ENCODE data around the gene SLC39A7.

The SLC39A7 gene

DNA sequence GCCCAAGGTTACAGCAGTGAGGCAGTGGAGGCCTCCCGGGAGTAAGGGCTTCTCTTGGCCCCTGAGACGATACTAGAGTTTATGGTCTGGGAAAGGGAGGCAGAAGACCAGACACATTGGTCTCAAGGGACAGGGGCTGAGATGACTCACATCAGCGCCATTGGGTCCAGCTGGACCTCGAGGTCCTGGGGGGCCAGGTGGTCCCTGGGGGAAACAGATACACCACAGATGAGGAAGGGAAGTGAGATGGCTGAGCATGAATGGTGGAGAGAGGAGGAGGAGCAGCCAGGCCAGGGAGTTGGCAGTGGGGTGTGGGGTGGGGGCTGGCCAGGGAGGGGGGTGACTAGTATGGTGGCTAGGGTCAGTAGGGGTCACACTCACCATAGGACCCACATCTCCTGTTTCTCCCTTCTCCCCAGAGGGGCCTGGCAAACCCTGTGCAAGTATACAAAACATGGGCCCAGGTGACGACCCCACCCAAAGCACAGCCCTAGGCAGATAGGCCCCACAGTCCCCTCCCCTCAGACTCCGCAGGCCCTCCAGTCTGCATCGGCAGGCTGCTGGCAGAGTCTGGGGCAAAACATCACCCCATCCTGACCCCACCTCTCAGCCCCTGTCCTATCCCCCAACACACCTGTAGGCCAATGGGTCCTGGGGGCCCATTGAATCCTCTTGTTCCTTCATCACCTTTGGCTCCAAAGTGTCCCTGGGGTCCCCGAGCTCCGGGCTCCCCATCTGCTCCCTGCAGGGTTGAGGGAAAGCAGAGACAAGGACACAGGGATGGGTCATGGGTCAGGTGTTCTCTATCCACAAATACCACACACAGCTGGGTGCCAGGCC lies 30.3 kb upstream of the SLC39A7 start:
- no peak for DNase-seq

DNA sequence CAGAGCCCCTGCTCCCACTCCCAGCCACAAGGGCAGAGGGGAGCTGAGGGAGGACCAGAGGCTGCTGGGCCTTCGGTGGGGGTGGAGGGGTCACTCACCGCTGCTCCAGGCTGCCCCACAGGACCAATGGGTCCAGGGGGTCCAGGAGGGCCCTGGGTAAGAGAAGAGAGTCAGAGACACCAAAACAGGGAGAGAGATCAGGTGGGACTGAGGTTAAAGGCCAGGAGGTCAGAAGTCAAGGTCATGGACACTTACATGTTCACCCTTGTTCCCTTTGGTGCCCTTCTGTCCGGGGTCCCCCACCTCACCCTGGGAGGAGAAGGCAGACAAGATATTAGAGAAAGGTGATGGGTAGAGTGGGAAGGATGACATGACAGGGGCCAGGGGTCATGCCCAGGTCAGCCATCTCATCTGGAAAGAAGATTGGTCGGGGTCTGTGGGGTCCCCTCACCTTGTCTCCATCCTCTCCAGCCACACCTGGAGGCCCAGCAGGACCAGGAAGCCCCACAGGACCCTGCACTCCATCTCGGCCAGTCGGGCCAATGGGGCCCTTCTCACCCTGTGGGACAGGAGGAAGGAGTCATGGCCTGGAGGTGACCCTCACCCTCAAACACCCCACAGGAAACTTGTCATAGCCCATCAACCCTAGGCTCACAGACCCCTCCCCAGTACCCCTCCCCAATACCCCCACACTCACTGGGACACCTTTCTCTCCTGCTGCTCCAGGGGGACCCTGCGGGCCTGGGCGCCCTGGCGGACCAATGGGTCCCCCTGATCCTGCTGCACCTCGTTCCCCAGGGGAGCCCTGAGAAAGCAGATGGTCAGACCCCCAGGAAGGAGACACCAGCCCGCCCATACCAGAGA lies 29.4 kb upstream of the SLC39A7 start:
- no peak for DNase-seq

DNA sequence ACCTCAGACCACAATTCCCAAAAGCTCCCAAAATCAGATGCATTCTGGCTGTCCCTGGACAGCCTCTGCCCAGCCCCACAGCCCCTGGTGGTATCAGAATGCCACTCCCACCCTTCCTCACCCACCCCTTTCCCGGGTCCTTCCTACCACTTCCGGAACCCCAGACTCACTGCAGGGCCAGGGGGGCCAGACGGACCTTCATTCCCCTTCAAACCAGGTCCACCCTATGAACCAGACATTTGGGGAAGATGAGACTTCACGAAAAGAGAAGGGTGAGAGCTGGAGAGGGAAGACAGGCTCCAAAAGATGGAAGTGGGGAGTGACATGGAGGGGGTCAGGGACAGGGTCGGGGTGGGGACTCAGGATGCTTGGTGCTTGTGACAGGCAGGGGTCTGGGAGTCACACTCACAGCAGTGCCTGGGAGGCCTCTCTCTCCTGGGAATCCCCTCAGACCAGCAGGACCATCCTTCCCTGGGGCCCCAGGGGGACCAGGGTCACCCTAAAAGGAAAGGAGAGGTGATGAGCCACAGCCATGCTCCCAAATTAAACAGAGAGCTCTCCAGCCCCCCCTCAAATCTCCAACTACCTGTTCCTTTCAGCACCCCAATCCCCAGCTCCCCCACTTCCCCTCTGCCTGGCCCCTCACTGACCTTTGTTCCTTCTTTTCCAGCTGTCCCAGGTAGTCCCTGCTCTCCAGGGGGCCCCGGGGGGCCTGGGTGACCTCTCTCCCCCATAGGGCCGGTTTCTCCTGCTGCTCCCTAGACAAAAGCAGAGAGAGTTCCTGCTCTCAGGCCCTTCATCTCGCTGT lies 28.6 kb upstream of the SLC39A7 start:
- no peak for DNase-seq

DNA sequence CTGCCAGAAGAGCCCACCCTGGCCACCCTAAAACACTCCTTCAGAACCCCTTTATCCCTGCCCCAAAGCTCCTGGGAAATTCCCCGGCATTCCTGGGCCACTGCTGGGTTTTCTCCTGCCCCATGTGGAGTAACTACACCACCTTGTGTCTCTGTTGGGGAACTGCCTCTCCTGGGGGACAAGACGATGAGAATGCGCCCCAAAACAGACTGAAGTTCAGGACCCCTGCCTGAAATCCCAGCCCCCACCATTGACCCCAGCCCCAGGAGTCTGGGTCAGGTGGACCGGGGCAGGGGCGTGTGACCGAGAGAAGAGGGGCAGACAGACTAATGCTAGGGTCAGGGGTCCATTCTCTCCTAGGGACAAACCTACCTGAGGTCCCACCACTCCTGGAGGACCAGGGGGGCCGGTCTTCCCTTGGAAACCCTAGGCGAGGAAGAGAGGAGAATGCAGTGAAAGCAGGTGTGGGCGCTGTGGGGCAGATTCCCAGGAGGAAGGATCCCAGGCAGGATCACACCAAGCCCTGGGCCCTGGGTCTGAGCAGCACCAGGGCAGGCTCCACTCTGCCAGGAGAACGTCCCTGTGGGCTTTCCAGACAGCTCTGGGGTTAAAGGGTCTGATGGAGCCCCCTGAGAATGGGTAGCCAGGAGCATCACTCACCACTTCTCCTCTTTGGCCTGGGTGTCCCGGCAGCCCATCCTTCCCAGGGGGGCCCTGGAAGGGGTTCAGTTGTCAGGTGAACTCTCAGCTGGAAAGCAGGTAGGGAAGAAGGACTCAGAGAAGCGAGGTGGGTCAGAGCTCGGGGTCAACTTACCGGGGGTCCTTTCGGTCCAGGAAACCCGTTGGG lies 27.8 kb upstream of the SLC39A7 start:
- no peak for DNase-seq

DNA sequence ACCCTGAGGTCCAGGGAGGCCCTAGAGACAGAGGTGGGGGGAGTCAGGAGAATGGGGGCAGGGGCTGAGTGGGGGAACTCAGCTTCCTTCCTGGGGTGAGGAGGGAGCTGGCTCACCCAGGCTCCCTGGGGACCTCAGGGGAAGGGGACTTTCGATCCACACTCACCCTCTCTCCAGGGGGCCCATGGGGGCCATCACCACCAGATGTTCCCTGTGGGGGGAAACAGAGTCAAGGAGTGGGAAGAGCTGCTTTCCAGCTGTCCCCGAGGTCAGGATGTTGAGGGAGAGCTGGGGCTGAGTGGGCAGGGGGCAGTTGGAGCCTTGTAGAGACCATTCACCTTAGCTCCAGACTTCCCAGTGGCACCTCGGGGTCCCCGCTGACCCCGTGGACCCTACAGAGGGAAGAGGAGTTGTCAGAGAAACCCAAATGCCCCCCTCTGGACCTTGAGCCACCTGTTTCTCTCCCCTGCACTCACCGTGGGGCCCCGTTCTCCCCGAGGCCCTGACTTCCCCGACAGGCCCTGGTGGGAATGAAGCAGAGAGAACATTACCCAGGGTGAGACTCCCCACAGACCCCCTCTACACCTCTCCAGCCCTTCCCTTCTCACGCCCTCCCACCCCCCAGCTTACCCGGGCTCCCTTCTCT lies 27.0 kb upstream of the SLC39A7 start:
- DNase-seq: no peak

DNA sequence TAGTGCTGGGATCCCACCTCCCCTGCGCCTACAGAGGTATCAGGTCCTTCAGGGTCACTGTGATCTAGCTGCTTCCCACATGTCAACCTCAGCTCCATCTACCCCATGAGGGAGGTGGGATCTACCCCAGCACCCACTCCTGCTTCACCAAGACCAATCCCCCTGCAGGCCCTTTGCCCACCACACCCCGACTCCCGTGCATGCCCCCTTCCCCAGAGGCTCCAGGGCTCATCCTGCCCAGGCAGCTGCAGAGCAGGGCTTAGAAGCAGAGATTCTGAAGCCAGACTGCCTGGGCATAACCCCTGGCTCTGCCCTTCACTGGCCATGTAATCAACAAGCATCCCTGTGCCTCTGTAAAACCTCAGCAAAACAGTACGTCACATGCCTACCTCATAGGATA lies 25.9 kb upstream of the SLC39A7 start:
- no peak for DNase-seq

DNA sequence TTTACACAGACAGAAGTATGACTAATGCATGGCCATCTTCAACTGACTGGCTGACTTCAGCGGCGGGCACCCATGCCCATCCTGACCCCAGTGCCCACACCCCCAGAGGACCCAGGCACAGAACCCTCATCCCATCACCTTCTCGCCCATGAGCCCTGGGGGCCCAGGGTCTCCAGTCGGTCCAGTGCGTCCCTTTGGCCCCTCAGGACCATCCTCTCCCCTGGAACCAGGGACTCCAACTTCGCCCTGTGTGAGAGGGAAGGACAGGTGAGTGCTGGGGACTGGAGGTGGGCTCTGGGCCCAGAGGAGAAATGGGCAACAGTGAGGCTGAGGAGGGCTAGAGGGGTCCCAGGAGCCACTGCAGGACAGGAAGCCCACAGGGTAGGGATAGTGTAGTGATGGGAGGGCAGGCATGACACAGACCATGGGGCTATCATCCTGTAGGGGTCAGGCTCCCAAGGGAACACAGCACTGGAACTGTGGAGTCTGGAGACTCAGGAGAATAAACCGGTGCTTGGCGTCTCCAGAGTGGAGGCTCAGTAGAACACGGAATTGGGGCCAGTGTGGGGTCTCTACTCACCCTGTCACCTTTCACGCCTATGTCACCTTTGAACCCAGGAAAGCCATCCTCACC lies 25.1 kb upstream of the SLC39A7 start:
- DNase-seq: no peak

DNA sequence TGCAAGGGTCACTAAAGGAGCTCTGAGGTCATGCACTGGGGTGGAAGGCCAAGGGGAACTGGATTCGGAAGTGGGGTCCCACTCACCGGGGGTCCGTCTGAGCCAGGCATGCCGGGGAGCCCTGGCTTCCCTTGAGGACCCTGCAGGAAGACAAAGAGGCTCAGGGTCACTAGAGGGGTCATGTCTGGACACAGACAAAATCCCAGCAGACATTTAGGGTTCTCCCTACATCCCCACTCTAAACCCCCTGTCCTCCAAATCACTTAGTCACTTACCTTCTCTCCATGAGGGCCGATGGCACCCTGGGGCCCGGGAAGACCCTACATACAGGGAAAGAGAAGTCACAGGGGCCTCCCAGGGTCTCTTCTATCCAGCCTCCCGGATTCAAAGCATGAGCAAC lies 23.8 kb upstream of the SLC39A7 start:
- no peak for DNase-seq

DNA sequence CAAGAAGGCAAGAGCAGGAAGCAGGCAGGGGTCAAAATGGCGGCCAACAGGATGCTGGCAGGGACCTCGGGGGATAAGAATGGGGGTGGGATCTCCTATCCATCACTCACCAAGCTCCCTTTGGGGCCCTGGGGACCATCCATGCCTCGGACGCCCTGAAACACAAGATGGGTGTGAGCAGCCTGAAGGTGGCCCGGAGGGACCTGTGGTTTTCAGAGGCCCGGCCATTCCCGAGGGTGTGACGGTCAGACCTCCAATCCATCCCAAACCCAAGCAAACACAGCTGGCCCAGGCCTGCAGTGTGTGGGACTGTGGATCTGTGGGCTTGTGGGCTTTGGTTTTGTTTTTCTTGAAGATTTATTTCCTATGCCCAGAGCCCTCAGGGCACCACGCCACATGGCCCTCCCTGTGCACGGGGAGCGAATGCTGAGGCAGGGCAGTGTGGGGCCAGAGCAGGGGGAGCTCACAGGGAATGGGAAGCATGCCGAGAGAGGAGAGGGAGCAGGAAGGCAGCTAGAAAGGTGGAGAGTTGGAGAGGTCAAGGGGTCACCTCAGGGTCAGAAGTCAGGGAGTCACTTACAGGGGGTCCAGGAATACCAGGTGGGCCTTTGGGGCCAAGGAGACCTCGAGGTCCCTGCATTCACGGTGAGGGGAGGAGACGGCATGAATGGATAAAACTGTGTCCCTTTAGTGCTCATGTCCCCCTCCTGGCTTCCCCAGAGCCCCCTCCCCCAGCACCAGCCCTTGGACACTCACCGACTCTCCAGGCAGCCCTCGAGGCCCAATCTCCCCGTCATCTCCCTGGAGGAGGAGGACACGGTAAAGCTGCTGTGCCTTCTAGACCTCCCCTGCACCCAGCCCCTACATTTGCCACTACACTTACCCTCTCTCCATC lies 22.9 kb upstream of the SLC39A7 start:
- no peak for DNase-seq

DNA sequence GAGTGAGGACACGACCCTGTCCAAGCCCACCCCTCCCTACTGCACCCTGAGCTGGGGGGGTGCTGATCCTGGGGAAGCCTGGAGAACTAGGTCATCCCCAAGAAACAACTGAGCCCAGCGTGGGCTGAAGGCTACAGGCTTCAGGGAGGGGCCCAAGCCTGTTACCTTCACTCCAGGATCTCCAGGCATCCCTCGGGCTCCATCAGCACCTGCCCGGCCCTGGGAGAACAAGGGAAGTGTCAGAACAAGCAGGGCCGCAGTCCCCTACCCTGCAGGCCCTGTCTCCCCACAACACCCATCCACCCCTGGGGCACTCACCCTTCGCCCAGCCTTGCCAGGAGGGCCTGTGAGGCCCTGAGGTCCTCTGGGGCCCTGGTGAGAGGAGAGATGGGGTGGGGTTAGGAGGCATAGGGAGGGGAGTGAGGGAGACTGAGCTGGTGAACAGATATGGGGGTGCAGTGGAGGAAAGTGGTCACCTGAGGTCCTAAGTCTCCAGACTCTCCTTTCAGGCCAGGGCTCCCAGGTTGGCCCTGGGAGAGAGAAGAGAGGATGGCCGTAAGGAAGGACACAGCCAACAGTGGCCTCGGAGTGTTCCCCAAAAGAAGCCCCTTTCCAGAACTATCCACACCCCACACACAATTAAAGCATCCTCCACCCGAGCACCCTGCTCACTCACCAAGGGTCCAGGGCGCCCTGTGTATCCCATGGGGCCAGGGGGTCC lies 21.8 kb upstream of the SLC39A7 start:
- DNase-seq: no peak

DNA sequence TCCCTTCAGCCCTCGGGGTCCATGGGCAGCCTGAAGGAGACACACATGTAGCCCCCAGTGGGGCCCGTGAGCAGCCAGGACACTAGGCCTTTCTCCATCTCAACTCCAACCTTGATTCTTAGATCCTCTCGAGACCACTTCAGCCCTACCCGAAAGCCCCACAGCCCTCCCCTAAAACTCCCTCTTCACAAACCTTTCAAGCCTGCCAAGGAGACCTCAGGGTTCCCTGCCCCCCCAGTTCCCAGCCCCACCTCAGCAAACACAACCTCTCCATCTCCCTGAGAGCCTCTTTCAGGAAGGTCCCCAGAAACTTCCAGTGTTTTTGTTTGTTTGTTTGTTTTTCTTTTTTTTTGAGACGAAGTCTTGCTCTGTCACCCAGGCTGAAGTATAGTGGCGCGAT lies 19.5 kb upstream of the SLC39A7 start:
- no peak for DNase-seq

DNA sequence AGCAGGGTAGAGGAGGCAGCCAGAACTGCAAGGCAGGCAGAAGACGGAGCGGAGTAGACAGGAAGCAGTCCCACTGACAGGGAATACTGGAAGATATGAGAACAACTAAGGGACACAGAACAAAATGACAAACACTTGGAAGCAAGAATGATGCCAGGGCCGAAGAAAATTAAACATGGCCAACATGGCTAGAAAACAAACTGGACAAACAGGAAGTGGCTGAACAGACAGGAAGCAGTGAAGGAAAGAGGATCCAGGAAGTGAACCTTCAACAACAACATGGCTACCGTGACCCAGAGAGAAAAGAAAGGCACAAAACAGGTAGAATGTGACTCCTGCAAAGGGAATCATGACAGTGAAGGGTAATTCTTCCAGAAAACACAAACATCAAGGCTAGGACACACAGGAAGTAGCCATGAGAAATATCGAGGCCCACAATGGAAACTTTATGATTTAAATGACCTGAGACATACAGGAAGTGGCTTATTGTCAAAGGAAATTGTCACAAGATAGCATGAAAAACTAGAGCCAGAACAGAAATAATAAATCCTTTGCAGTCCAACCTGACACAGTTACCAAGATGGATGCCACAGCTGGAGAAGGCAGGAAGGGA lies 17.5 kb upstream of the SLC39A7 start:
- DNase-seq: no peak

DNA sequence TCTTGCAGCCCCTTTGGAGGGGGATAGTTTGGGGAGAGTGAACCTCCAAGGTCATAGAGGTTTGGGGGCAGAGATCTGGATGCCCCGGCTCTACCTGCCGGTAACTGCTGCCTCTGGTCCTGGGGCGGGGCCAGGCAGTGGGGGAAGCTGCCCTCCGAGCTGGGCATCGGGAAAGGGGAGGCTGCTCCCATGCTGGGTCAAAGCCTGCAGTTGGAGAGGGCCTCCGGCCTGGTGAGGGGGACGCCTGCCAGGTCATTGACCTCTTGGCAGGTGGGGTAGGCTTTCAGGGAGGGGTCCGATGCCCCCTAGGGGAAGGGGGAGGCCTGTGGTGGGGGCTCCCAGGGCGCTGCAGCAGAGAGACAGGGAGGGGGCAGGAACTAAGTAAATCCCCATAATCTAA lies 15.5 kb upstream of the SLC39A7 start:
- DNase-seq: no peak

DNA sequence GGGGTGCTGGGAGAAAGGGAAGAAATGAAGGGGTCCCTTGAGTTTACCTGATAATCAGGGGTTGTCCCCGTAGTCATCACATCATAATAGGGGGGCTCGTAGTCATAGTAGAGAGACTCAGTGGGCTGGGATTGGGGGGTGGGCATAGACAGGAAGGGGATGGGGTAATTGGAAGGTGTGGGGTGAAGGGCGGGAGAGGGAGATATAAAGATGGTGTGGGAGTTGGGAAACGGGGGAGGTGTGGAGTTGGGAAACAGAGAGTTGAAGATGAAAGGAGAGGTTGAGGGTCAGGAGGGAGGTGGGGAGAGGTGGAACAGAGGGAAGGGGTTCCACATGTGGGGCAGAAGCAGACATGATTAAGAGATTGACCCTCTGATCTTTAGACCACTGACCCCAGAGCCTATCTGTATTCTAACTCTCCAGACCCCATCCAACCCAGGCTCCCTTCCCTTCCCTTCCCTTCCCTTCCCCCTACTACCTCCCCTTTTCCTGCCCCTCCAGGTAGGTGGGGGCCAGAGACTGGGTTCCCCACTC lies 14.9 kb upstream of the SLC39A7 start:
- no peak for DNase-seq

DNA sequence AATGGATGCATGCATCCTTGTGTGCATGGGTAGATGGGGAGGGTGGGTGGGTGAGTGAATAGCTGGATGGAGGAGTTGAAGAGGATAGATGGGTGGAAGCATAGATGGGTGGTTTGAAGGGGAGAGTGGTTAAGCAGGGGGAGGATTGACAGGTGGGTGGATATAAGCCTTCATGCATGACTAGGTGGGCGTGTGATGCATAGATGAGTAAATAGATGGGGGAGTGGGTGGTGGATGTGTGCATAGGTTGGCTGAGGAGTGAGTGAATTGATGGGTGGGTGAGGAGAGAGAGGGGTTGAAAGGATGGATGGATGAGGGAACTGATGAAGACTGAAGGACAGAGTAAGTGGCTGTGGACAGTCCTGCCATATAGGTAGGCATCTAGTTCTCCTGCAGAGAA lies 12.9 kb upstream of the SLC39A7 start:
- no peak for DNase-seq

DNA sequence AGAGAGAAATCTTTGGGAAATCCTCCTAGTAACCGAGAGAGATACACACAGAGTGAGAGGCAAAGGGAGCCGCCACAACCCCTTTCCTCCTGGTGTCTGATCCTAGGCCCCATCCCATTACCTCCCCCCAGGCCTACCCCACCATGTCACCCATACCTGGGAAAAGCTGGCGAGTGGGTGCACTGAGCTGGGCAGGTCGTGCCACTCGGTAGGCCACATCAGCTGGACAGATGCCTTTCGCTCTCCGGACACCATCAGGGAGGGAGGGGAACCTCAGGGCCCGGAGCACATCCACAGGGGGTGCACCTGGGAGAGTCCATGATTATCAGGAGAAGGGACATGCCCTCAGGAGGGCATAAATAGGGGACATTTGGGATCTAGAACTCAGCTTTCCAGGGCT lies 11.5 kb upstream of the SLC39A7 start:
- no peak for DNase-seq

DNA sequence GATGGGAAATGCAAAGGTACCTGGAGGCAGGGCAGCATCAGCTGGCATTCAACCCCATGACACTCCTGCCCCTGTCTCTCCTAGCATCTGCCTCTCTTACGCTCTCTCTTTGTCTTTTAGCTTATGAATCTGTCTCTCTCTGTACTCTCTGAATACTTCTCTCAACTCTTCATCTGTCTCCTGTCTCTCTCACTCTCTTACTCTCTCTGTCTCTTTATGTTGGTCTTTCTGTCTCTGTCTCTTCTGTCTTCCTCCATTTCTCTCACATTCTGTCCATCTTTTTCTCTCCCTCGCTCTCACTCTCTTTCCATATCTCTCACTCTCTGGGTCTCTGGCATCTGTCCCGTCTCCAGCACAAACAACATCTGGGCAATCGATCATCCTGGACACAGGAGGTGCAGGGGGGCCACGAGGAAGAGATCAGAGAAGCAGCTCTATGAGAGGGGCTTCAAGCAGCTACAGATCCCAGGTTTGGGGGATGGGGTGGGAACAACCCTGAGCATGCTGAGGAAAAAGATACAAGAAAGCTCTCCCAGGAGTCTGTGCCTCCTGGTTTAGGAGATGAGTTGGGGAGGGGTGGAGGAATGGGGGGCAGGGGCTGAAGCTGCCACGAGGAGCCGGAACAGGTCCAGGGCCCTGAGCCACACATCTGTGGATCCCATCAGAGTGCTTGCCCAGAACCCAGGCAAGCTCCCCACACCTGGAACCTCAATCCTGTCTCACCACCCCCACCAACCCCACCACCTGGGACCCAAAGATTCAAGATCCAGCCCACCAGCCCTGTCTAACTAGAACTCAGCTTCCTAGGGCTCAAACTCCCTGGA lies 10.8 kb upstream of the SLC39A7 start:
- no peak for DNase-seq
